CD4-positive, alpha-beta T cell treated with Interferon gamma for 1 hour (primary cell): ENCODE data around the gene IGFBP1.
"Not testable (repeated sequence)": the region's sequence is repeated elsewhere in the genome, so short reads cannot be mapped to it uniquely, and the experiment has no call there.

Experiments
- DNase-seq: peaks from one replicate; pipeline ENCODE4 v3.0.0-alpha.2; 2020

IGFBP1 gene

GRCh38 chr7:45888185-45888992 is at the start of gene IGFBP1:
TSS of gene IGFBP1 (plus strand) at chr7:45888488. CDS start at chr7:45888653, 165 bp downstream.
- DNase-seq, result no peak

DNA sequence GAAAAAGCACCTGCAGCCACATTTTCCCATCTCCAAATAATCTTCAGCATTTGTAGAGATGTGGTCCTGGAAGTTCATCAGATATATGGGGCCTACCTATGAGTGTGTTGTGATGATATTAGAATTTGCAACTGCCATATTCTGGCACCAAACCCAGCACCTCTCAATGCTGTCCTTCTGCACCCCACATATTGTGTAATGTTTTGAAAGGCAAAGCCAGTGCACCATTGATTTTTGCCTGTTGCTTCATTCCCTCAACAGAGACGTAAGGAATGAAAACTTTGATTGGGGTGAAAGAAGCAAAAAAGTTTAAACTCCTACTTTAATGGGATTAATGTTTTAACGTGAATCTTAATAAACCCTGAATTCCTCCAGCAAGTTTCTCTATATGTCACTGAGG is 49.4 kb upstream of the IGFBP1 start:
- not testable (repeated sequence) for DNase-seq

DNA sequence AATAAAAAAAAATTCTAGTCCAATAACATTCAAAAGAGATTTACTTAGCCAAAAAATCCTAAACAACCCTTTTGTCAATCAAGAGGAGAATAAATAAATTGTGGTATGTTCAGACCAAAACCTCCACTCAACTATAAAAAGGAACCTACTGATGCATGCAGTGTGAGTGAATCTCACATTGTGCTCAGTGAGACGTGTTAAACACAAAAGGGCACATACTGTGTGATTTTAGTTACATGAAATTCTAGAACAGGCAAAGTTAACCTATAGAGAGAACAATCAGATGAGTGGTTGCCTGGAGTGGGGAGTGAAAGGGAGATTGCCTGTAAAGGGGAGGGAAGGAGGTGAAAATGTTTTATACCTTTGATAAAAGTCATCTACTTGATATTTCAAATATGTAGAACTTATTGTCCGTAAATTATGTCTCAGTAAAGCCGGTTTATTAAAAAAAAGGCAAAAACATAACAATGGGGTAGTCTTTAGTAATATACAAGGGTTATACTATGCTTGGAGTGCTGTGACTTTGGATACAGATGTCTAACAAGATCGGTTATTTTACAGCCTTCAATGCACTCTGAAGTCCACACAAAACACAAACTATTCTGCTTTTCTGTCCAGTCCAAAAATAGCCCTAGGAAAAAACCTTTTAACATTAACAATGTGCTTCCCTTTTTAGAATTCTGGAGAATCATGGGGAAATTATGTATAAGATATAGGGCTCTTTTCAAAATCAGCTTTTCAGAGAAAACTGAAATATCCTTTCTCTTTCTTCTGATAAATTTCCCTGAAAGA is 46.2 kb upstream of the IGFBP1 start:
- not testable (repeated sequence) for DNase-seq

DNA sequence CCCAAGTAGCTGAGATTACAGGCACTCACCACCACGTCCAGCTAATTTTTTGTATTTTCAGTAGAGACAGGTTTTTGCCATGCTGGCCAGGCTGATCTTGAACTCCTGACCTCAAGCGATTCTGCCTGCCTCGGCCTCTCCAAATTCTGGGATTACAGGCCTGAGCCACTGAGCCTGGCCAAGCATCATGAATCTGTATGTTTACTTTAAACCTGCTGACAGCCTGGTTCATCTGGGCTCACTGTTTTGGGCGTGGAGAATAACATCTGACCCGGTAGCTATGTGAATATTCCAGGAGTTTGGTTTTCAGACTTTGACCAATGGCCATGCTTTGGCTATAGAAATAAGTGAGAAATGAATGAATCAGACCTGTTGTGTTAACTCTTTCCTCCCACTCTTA is 41.8 kb upstream of the IGFBP1 start:
- not testable (repeated sequence) for DNase-seq

DNA sequence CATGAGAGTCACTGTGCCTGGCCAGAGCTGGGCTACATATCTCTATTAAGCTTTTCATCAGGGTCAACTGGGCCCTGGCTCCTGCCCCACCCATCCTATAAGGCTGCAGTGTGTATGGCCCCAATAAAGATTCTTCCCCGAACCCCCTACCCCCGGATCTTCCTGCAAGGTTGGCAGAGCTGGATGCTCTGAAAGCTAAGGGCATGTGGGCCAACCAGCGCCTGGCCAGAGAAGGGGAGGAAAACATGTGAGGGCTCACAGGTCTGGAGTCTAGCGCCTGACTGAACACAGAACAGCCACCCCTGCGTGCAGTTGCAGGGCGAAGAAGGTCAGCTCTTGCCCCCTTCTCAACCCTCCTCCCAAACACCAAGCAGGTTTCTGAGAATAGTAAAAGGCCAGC is 39.6 kb upstream of the IGFBP1 start:
- DNase-seq, result not testable (repeated sequence)

GRCh38 chr7:45852984-45853383 is 35.3 kb upstream of the IGFBP1 start:
- DNase-seq, result not testable (repeated sequence)

DNA sequence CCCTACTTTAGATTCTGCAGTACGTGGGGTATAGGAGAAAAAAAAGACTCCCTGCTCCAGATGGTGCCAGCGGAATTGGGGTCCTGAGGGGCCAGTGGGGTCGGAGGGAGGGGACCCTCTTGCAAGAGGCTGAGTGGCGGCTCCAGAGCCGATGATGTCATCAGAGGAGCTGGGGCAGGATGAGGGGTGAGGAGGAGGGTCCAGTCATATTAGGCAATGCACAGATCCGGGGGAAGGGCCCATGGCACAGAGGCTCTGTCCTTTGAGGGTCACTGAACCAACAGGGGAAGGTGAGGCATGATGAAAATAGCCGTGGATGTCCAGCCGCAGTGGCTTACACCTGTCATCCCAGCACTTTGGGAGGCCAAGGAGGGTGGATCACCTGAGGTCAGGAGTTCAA is 34.8 kb upstream of the IGFBP1 start:
- not testable (repeated sequence) for DNase-seq

DNA sequence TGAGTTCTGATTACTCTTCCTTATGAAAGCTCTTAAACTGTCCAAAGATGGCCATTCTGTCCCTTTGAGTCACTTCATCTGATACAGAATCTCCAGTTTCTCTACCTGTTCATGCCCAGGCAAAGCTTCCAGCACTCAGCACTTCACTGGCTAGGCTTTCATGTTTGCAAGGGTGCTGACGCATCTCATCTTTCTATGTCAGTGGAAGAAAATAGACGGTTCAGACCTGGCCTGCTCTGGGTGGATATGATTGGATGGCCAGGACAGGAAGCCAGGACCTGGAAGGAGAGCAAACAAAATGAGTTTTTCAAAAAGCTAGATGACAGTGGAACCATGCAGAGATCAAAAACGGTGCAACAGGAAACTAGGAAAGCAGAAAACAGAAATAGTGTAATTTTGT is 32.6 kb upstream of the IGFBP1 start:
- not testable (repeated sequence) for DNase-seq

GRCh38 chr7:45856888-45857287 is 31.4 kb upstream of the IGFBP1 start:
- not testable (repeated sequence) for DNase-seq

DNA sequence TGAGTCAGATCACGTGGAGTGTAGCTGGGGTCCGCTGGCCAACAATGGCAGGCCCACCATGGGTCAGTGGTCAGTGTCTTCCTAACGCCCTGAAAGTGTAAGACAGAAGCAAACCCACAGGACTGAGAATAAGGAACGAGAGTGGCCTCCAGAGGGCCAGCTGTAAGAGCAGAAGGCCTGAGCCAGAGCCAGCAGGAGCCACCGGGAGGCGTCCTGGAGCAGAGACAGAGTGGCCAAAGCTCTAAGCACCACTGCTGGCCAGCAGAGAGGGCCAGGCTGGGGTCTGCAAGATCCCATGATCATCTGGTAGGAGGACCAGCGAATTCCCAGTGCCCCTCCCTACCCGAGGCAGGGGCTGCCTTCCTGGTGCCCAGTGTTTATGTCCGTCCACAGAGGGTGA is 24.6 kb upstream of the IGFBP1 start:
- no peak for DNase-seq

DNA sequence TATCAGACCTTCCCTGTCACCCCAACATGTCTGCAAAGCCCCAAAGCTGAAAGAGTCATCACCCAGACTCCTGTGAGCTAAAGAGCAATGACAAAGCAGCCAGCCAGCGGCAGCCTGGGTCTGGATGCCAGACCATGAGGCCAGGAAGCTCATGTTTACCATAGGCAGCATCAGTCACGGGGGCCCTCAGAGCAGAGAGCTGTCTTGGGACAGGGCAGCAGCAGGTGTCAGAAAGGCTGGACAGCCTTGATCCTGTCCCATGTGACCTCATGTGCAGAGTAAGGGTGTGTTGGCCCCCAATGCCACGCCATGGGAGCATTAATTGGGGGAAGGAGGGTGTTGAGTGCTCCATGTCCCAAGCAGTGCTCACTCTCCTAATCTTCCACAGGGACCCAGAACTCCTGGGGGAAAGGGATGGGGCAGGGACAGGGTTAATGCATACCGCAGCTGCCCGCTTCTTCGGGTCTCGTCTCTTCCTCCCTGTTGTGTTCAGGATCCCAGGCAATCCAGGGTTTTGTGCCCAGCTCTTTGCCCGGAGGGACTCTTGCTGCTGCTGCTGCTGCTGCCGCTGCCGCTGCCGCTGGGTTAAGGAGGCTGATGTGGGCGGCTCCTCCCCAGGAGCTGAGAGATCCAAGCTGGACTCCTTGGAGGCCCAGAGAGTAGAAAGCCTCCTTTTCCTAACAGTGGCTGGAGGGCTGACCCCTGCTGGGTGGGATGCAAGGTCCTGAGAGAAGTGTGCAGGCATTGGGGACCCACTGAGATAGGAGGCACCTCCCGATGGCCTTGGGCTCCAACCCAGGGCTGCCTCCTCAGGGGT is 22.5 kb upstream of the IGFBP1 start:
- DNase-seq, result no peak

- no peak for DNase-seq
These were observed 20.8 kb upstream of the IGFBP1 start for GRCh38 chr7:45867471-45867870.

DNA sequence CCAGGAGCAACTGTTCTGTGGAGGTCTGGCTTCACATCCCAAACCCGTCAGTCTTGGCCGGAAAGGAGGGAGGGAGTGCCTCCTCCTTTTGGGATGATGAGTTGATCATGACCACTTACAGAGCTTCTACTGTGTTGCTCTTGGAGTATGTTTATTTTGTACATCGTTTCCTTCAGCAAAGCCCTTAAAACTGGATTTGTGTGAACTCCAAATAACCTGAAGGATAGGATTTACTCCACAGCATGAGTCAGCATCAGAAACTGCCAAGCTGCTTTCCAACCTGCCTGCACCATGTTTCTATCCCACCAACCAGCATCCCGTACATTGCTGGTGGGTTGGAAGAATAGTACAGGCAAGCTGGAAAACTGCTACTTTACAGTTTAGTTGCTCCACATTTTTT is 18.9 kb upstream of the IGFBP1 start:
- DNase-seq, result no peak

DNA sequence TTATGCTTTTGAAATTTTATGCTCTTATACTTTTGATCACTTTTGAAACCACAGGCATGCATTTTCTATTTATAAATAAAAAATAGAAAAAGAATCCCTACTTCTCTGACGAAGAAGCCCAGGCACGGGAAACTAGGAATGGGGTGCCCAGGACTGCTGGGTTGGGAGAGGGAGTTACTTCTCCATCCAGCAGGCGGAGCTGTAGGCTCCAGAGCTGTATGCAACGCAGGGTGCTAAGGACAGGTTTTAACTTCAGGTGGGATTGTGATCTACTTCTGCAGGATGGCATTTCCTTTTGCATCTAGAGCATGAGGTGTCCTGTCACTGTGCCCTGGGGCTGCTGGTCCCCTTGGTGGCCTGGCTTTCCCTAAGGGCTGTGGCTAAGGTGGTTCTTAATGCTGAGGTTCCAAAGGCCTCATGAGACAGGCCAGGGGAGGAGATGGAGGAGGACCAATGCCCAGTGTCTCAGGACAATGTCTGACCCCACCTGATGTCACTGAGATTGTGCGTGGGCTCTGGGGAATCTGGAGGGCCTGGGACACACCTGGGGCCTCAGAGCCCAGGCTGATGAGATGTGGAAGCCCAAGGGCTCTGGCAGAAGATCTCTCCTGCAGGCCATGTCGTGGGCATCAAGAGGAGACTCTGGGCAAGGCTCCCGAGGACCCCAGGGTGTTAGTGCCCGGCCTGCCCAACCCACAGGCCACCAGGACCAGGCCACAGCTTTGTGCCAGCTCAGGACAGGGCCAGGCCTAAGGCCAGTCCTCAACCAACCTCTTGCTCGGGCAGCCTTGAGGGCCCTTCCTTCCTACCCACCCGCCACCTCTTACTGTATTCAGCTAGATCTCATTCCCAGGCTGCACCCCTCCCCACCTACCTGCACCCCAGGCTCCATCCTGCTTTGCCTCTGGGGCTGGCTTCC is 15.9 kb upstream of the IGFBP1 start:
- DNase-seq, result no peak

DNA sequence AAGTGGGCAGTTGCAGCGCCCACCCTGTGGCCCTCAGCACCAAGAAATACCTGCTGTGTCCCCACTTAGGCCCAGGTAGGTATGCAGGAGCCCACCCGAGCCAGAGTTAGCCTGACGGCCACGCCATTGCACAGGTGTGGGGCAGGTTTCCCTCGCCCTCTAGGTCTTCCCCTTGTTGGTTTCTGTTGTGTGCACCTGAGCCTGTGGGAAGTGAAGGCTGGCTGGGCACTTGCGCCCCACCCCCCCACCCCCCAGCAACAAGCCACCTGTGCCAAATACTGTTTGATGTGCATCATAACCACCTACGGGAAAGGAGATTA is 15.3 kb upstream of the IGFBP1 start, which contains the start of gene CCDC201:
CCDC201 (minus strand) TSS at position 48 of the 320 bp plus-strand sequence. CDS start 75 bp downstream, outside the sequence.
- DNase-seq, result no peak

- DNase-seq, result no peak
These were observed 14.9 kb upstream of the IGFBP1 start for GRCh38 chr7:45873355-45873754.

- no peak for DNase-seq
These were observed 13.7 kb upstream of the IGFBP1 start for GRCh38 chr7:45874408-45875131.

- DNase-seq, result no peak
These were observed 11.8 kb upstream of the IGFBP1 start for GRCh38 chr7:45876519-45876918.

GRCh38 chr7:45878457-45879144 is 9.7 kb upstream of the IGFBP1 start:
- no peak for DNase-seq

DNA sequence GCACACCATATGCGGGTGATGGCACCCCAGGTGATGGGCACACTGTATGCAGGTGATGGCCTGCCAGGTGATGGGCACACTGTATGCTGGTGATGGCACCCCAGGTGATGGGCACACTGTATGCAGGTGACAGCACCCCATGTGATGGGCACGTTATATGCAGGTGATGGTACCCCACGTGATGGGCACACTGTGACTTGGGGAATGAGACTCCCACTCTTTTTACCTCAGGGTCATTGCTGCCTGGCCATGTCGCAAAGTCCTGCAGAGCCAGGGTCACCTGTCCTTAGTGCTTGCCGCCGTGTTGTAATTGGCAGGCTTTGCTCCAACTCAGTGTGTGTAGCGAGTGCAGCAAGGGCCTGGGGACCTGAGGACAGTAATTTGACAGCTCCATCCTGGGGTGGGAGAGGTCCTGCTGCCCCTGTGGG is 7.8 kb upstream of the IGFBP1 start:
- no peak for DNase-seq

GRCh38 chr7:45881280-45881758 is 7.0 kb upstream of the IGFBP1 start:
- DNase-seq, result no peak
